Liver (tissue), 9 donors: Measurements from ENCODE around the gene PAAF1. TPM values are rescaled to one million over a fixed set of nuclear protein-coding genes. Genes with fewer than 3 reads are reported as not detected.

Source experiments
- DNase-seq: peaks from one replicate; pipeline ENCODE4 v3.0.0-alpha.2; 2017; ENCODE audit warnings: low spot score
- H3K27ac ChIP-seq, 2 donors: one replicate each; pipeline ENCODE4 v1.7.0; 2013; ENCODE audit warnings: inconsistent platforms in 2 of 2, low read length in 2 of 2, control low read depth in 1 of 2, low read depth in 1 of 2, mild to moderate bottlenecking in 1 of 2
- H3K27me3 ChIP-seq, 4 donors: one replicate each; pipeline versions ENCODE4 v1.6.1 to v1.7.0; 2013; ENCODE audit warnings: low read length in 3 of 4, inconsistent platforms in 1 of 4, mild to moderate bottlenecking in 1 of 4, moderate library complexity in 1 of 4; ENCODE audit not compliant: control insufficient read depth in 4 of 4, insufficient read depth in 4 of 4
- H3K36me3 ChIP-seq, 4 donors: one replicate each; pipeline versions ENCODE4 v1.6.1 to v1.7.0; 2013; ENCODE audit warnings: low read length in 3 of 4, mild to moderate bottlenecking in 3 of 4, low read depth in 1 of 4, moderate library complexity in 1 of 4; ENCODE audit not compliant: control insufficient read depth in 4 of 4, insufficient read depth in 3 of 4
- H3K4me1 ChIP-seq, 4 donors: one replicate each; pipeline versions ENCODE4 v1.6.1 to v1.7.0; 2013; ENCODE audit warnings: low read length in 3 of 4, mild to moderate bottlenecking in 3 of 4, moderate library complexity in 1 of 4; ENCODE audit not compliant: control insufficient read depth in 4 of 4, insufficient read depth in 4 of 4
- H3K4me3 ChIP-seq, 3 donors: one replicate each; pipeline versions ENCODE4 v1.6.1 to v1.7.0; 2013; ENCODE audit warnings: low read length in 3 of 3, control low read depth in 1 of 3, low read depth in 1 of 3, mild to moderate bottlenecking in 1 of 3
- H3K9ac ChIP-seq, 2 donors: one replicate each; pipeline ENCODE4 v1.7.0; 2013; ENCODE audit warnings: low read length in 2 of 2, mild to moderate bottlenecking in 2 of 2, moderate library complexity in 2 of 2, control low read depth in 1 of 2, low read depth in 1 of 2
- H3K9me3 ChIP-seq, 4 donors: one replicate each; pipeline versions ENCODE4 v1.6.1 to v1.7.0; 2013; ENCODE audit warnings: low read length in 3 of 4; ENCODE audit not compliant: control insufficient read depth in 4 of 4
- EGR1 ChIP-seq, 2 donors: IDR thresholded peaks; 2 replicates each; pipeline ENCODE4 v1.6.1; 2016 to 2018; ENCODE audit warnings: antibody characterized with exemption in 2 of 2, low read depth in 2 of 2
- FOXA1 ChIP-seq: IDR thresholded peaks from 2 replicates; pipeline ENCODE4 v1.6.1; 2016; ENCODE audit warnings: antibody characterized with exemption
- FOXA2 ChIP-seq: IDR thresholded peaks from 2 replicates; pipeline ENCODE4 v1.6.1; 2016; ENCODE audit warnings: antibody characterized with exemption
- GABPA ChIP-seq, 2 donors: IDR thresholded peaks in 1 of 2; conservative IDR thresholded peaks in 1 of 2; 2 replicates each; pipeline ENCODE4 v1.6.1; 2016; ENCODE audit warnings: antibody characterized with exemption in 2 of 2, mild to moderate bottlenecking in 1 of 2, moderate library complexity in 1 of 2
- HNF4A ChIP-seq, 2 donors: conservative IDR thresholded peaks; 2 replicates each; pipeline ENCODE4 v1.6.1; 2016; ENCODE audit warnings: antibody characterized with exemption in 2 of 2, mild to moderate bottlenecking in 2 of 2
- HNF4G ChIP-seq: IDR thresholded peaks from 2 replicates; pipeline ENCODE4 v1.6.1; 2016; ENCODE audit warnings: antibody characterized with exemption
- JUND ChIP-seq, 2 donors: IDR thresholded peaks; 2 replicates each; pipeline ENCODE4 v1.6.1; 2016; ENCODE audit warnings: antibody characterized with exemption in 2 of 2
- RXRA ChIP-seq, 2 donors: IDR thresholded peaks; 2 replicates each; pipeline ENCODE4 v1.6.1; 2017 to 2018; ENCODE audit warnings: antibody characterized with exemption in 2 of 2, mild to moderate bottlenecking in 1 of 2
- SP1 ChIP-seq: IDR thresholded peaks from 2 replicates; pipeline ENCODE4 v1.6.1; 2018; ENCODE audit warnings: antibody characterized with exemption, mild to moderate bottlenecking
- YY1 ChIP-seq: IDR thresholded peaks from 2 replicates; pipeline ENCODE4 v1.6.1; 2016; ENCODE audit warnings: antibody characterized with exemption, mild to moderate bottlenecking
- WGBS: extraction: QIAGEN DNeasy Blood & Tissue Kit; methylation state at CpG from one replicate; pipeline ENCODE4 v1.1.7; 2013; 5-methylcytosine and 5-hydroxymethylcytosine counted together
- polyA plus RNA-seq, 2 donors: library from polyadenylated mRNA; stranded (reverse) in 1 of 2; unstranded in 1 of 2; fragments of 200-250 nt in 1 of 2; fragments of >200 nt in 1 of 2; fragmentation: Nextera tagmentation in 1 of 2; extraction: Ambion mirVana in 1 of 2; gene quantifications; one replicate each; pipeline versions ENCODE4 v1.2.1 to v1.2.3, GENCODE V29; 2013 to 2015
- total RNA-seq, 2 donors: library from RNA; depleted of rRNA; stranded (reverse); fragments of >200 nt; gene quantifications; one replicate each; pipeline ENCODE4 v1.2.3, GENCODE V29; 2014
- TF ChIP-seq, protein P1 (sequence below): fragments of 150-350 bp; IDR thresholded peaks from 2 replicates; pipeline ENCODE4 v1.5.1; 2017; ENCODE audit warnings: improper control_type of control experiment, low read depth, low read length; ENCODE audit not compliant: missing input control
- TF ChIP-seq, protein P2 (sequence below): IDR thresholded peaks from 2 replicates; pipeline ENCODE4 v1.6.1; 2016; ENCODE audit warnings: antibody characterized with exemption
- TF ChIP-seq, protein P3 (sequence below): IDR thresholded peaks from 2 replicates; pipeline ENCODE4 v1.6.1; 2016; ENCODE audit warnings: antibody characterized with exemption
- TF ChIP-seq, protein P4 (sequence below): IDR thresholded peaks from 2 replicates; pipeline ENCODE4 v1.6.1; 2016; ENCODE audit warnings: antibody characterized with exemption, mild to moderate bottlenecking
- TF ChIP-seq, protein P5 (sequence below): IDR thresholded peaks from 2 replicates; pipeline ENCODE4 v1.6.1; 2016; ENCODE audit warnings: antibody characterized with exemption
- donor health status: healthy.
- donor health status: healthy.
- donor health status: healthy.
- donor health status: healthy.
- donor health status: healthy.

PAAF1 gene
- total and polyA plus RNA-seq, 4 donors, result 5.3 to 10.4 (median 8.3) TPM

DNA sequence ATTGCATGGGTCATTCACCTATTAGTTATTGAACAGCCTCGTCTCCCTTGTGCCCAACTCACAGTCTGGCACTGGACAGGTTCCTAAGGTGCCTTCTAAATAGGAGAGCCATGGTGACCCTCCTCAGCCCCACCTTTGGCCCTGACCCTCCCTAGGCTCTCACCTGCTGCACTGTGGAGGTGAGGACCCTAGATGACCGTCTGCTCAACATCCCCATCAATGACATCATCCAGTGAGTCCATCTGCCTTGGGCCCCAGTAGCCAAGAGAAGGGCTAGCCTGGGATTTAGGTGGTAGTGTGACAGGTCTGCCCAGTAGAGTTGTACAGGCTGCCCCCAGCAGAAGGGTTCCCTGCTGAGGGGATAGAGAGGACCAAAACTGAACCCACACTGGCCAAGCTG, 92.3 kb downstream of the PAAF1 start:
- Histone ChIP-seq H3K9ac (no peak overlapping the region), H3K27me3 (no peaks in the 10 kb centered on the region), H3K27ac (no peak overlapping the region), H3K4me1 (peaks cover 0 to 6% (median 1%) of the 10 kb centered on the region in 4 donors), H3K36me3 (no peaks in the 10 kb centered on the region), H3K4me3 (no peak overlapping the region), H3K9me3 (no peaks in the 10 kb centered on the region)
- TF ChIP-seq YY1, result no peak
- TF ChIP-seq, protein P1, sequence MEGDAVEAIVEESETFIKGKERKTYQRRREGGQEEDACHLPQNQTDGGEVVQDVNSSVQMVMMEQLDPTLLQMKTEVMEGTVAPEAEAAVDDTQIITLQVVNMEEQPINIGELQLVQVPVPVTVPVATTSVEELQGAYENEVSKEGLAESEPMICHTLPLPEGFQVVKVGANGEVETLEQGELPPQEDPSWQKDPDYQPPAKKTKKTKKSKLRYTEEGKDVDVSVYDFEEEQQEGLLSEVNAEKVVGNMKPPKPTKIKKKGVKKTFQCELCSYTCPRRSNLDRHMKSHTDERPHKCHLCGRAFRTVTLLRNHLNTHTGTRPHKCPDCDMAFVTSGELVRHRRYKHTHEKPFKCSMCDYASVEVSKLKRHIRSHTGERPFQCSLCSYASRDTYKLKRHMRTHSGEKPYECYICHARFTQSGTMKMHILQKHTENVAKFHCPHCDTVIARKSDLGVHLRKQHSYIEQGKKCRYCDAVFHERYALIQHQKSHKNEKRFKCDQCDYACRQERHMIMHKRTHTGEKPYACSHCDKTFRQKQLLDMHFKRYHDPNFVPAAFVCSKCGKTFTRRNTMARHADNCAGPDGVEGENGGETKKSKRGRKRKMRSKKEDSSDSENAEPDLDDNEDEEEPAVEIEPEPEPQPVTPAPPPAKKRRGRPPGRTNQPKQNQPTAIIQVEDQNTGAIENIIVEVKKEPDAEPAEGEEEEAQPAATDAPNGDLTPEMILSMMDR, result no peak
- TF ChIP-seq EGR1 (IDR thresholded peaks at IDR 0.05; ENCODE audit: low read depth in 2 of 2), result no peak
- no peak for TF ChIP-seq JUND (IDR thresholded peaks at IDR 0.05)
- TF ChIP-seq HNF4G, result no peak
- no peak for TF ChIP-seq GABPA (IDR thresholded peaks at IDR 0.05 in 1 of 2, conservative IDR thresholded peaks at IDR 0.05 in 1 of 2)
- TF ChIP-seq HNF4A (conservative IDR thresholded peaks at IDR 0.05), result no peak
- TF ChIP-seq, protein P2, sequence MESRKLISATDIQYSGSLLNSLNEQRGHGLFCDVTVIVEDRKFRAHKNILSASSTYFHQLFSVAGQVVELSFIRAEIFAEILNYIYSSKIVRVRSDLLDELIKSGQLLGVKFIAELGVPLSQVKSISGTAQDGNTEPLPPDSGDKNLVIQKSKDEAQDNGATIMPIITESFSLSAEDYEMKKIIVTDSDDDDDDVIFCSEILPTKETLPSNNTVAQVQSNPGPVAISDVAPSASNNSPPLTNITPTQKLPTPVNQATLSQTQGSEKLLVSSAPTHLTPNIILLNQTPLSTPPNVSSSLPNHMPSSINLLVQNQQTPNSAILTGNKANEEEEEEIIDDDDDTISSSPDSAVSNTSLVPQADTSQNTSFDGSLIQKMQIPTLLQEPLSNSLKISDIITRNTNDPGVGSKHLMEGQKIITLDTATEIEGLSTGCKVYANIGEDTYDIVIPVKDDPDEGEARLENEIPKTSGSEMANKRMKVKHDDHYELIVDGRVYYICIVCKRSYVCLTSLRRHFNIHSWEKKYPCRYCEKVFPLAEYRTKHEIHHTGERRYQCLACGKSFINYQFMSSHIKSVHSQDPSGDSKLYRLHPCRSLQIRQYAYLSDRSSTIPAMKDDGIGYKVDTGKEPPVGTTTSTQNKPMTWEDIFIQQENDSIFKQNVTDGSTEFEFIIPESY, result no peak
- no peak for TF ChIP-seq SP1
- TF ChIP-seq, protein P3, sequence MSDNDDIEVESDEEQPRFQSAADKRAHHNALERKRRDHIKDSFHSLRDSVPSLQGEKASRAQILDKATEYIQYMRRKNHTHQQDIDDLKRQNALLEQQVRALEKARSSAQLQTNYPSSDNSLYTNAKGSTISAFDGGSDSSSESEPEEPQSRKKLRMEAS, result no peak
- no peak for TF ChIP-seq FOXA1
- TF ChIP-seq RXRA (IDR thresholded peaks at IDR 0.05), result no peak
- TF ChIP-seq, protein P4, sequence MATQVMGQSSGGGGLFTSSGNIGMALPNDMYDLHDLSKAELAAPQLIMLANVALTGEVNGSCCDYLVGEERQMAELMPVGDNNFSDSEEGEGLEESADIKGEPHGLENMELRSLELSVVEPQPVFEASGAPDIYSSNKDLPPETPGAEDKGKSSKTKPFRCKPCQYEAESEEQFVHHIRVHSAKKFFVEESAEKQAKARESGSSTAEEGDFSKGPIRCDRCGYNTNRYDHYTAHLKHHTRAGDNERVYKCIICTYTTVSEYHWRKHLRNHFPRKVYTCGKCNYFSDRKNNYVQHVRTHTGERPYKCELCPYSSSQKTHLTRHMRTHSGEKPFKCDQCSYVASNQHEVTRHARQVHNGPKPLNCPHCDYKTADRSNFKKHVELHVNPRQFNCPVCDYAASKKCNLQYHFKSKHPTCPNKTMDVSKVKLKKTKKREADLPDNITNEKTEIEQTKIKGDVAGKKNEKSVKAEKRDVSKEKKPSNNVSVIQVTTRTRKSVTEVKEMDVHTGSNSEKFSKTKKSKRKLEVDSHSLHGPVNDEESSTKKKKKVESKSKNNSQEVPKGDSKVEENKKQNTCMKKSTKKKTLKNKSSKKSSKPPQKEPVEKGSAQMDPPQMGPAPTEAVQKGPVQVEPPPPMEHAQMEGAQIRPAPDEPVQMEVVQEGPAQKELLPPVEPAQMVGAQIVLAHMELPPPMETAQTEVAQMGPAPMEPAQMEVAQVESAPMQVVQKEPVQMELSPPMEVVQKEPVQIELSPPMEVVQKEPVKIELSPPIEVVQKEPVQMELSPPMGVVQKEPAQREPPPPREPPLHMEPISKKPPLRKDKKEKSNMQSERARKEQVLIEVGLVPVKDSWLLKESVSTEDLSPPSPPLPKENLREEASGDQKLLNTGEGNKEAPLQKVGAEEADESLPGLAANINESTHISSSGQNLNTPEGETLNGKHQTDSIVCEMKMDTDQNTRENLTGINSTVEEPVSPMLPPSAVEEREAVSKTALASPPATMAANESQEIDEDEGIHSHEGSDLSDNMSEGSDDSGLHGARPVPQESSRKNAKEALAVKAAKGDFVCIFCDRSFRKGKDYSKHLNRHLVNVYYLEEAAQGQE, result no peak
- TF ChIP-seq, protein P5, sequence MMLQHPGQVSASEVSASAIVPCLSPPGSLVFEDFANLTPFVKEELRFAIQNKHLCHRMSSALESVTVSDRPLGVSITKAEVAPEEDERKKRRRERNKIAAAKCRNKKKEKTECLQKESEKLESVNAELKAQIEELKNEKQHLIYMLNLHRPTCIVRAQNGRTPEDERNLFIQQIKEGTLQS, result no peak
- TF ChIP-seq FOXA2, result no peak
- no peak for DNase-seq
- 71% methylated on average over 2 of the region's 2 CpGs for WGBS
